Neural cell (in vitro differentiated cells): ENCODE measurements around the gene SVOP.

Experiments used
- CTCF ChIP-seq: fragments of 450-650 bp; IDR thresholded peaks from 2 replicates; pipeline ENCODE4 v1.5.1; 2014; ENCODE audit warnings: antibody characterized with exemption, mild to moderate bottlenecking, moderate library complexity; ENCODE audit not compliant: poor library complexity, severe bottlenecking
- EP300 ChIP-seq: fragments of 450-650 bp; conservative IDR thresholded peaks from 2 replicates; pipeline ENCODE4 v1.6.1; 2014; ENCODE audit warnings: antibody characterized with exemption, mild to moderate bottlenecking, moderate library complexity; ENCODE audit not compliant: poor library complexity, severe bottlenecking
- EZH2 ChIP-seq: fragments of 200-600, 300-800 bp; shearing (Covaris generic), sonication (generic); IDR thresholded peaks from 2 replicates; pipeline ENCODE4 v1.6.1; 2014; ENCODE audit warnings: antibody characterized with exemption, low read length, borderline replicate concordance, mild to moderate bottlenecking; ENCODE audit not compliant: insufficient read depth, poor library complexity, severe bottlenecking
- MXI1 ChIP-seq: fragments of 450-650 bp; conservative IDR thresholded peaks from 2 replicates; pipeline ENCODE4 v1.6.1; 2014; ENCODE audit warnings: antibody characterized with exemption, mild to moderate bottlenecking; ENCODE audit not compliant: poor library complexity, severe bottlenecking
- POLR2AphosphoS5 ChIP-seq: IDR thresholded peaks from 2 replicates; pipeline ENCODE4 v1.6.1; 2012
- RAD21 ChIP-seq: fragments of 450-650 bp; conservative IDR thresholded peaks from 2 replicates; pipeline ENCODE4 v1.6.1; 2014; ENCODE audit warnings: antibody characterized with exemption, mild to moderate bottlenecking, moderate library complexity
- REST ChIP-seq: IDR thresholded peaks from 2 replicates; pipeline ENCODE4 v1.6.1; 2012; ENCODE audit warnings: borderline replicate concordance
- SMC3 ChIP-seq: fragments of 450-650 bp; conservative IDR thresholded peaks from 2 replicates; pipeline ENCODE4 v1.6.1; 2014; ENCODE audit warnings: antibody characterized with exemption, mild to moderate bottlenecking, moderate library complexity; ENCODE audit not compliant: poor library complexity
- TAF1 ChIP-seq: IDR thresholded peaks from 2 replicates; pipeline ENCODE4 v1.6.1; 2012; ENCODE audit warnings: low read depth

- TF ChIP-seq CTCF = no peak
- TF ChIP-seq TAF1 = no peak
- TF ChIP-seq EZH2 = no peak
- TF ChIP-seq MXI1 = no peak
- no peak for TF ChIP-seq SMC3
- TF ChIP-seq EP300 = no peak
- TF ChIP-seq RAD21 = no peak
- no peak for TF ChIP-seq POLR2AphosphoS5
- no peak for TF ChIP-seq REST
Observed at GRCh38 chr12:109014984-109015765, 5.7 kb downstream of the SVOP start.
